GM19395 (cell line): ENCODE data around the gene STK39.

ENCODE experiments used
- ATAC-seq: cut with Tn5 transposase; IDR thresholded peaks from one replicate; pipeline ENCODE4 v1.9.1; 2021; ENCODE audit warnings: mild to moderate bottlenecking, moderate library complexity; ENCODE audit not compliant: unreplicated experiment

Gene STK39

DNA sequence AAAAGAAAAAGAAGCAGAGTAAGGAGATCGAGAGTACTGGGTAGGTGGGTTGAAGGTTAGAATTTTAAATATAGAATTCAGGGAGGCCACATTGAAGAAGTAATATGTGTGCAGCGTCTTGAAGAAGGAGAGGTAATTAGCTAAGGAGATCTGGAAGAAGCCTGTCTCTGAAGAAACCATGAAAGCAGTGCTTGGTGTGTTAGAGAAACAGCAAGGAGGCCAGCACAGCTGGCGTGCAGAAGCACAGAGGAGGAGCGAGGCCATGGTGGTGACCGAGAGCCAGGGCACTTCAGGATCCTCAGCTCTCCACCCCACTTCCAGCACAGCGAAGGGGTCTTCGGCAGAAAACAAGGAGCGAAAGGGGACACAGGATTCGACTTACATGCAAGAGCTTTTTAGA is 305.8 kb downstream of the STK39 start:
- ATAC-seq, result no peak

DNA sequence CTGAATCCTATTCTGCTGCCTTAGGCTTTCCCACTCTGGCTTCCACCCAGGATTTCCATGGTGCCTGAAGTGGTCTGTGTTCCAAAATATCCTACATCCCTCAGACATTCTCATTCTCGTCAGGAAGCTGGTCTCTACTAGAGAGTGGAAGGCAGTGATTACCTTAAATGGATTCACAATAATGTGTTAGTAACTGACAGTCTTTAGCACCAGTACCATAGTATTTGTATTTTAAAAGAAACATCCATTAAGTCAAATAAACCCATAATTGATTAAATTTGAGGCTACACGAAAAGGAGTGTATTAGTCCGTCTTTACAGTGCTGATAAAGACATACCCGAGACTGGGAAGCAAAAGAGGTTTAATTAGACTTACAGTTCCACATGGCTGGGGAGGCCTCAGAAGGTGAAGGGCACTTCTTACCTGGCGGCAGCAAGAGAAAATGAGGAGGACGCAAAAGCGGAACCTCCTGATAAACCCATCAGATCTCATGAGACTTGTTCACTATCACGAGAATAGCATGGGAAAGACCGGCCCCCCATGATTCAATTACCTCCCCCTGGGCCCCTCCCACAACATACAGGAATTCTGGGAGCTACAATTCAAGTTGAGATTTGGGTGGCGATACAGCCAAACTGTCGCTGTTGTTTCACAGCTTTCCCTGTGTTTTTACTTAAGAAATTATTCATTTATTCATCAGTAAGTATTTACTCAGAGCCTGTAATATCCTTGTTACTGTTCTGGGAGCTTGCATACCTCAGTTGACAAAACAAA is 306.5 kb downstream of the STK39 start:
- no peak for ATAC-seq

GRCh38 chr2:167940346-167940725 is 307.1 kb downstream of the STK39 start:
- ATAC-seq, result no peak

DNA sequence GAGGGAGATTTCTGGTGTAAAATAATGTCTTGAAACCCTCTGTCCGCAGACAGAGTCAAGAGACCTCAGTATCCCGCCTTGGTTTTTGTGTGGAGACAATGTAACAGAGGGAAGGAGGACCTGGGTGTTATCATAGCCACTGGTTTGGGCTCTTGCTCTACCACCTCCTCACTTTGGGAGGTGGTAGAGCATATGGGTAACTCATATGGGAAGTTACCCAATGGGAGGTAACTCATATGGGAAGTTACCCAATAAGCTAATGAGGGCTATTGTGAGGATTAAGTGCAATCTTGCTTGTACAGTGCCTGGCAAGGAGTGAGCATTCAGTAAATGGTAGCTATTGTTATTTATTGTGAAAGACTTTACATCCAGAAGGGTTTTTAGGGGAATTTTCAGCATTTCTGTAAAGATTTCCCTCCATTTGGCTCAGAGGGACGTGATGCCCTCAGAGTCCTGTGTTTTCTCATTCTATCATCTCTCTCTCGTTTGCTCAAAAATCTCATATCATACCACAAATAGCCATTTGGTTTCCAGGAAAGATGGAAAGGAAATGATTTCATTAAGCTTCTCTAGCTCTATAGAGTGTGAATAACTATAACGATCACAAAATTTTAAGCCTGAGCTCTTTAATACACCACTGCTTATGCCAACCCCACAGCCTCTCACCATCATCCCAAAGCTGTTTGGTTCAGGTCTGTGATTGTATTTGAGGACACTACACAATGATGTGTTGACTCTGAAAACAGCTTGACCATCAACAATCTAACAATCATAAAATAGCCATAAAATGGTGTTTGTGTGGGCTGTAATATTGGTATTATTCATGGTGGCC is 307.7 kb downstream of the STK39 start:
- no peak for ATAC-seq

DNA sequence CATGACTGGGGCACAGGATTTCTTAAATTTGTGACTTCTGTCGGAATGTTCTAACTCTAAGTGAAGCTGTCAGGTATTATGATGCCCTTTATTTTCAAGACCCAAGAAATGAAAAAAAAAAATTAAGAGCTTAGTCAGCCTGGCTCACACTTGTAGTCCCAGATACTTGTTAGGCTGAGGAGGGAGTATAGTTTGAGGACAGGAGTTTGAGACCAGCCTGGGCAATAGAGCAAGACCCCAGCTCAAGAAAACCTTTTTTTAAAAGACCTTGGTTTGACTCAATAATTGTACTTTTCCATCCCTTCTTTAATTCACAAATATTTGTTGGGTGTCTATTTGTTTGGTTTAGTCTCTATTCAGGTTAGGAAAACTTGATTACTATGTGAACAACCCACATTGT is 310.0 kb downstream of the STK39 start:
- no peak for ATAC-seq

- no peak for ATAC-seq
These were observed 311.6 kb downstream of the STK39 start for GRCh38 chr2:167935803-167936110.

GRCh38 chr2:167933097-167933814 is 314.1 kb downstream of the STK39 start:
- ATAC-seq, result no peak

GRCh38 chr2:167932123-167932693 is 315.2 kb downstream of the STK39 start:
- ATAC-seq, result no peak

DNA sequence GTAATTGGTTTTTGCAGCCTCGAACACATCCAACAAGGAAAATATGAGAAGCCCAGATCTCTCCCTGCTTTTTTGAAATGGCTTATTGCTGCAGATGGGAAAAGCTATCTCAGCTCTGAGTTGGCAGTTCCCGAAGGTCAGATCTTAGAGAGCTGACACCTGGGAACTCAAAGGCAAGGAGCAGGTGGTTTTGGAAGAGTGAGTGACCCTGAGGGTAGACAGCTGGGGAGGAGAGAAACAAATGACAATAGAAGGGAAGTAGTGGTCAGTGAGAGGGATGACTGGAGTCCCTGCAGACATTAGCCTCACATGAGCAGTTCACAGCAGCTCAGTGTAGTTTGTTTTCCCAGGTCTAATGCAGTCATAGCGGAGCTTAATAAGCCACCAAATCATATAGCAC is 317.9 kb downstream of the STK39 start:
- ATAC-seq, result no peak

DNA sequence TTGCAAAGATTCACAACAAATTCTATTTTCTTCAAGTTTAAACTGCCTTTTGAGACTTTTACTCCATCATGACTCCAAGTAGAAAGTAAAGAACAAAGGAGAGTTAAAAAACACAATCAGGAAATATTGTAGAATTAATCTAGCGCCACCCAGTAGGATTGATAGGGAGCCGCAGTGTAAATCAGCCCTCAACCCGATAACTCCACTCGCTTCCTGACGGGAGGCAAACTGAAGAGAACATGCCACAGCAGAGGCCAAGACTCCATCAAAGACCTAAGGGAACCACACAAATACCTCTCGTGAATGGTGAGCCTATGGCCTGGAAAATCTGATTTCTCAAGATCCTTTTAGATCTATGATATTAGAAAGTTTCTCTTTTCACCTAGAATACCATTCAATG is 319.0 kb downstream of the STK39 start:
- no peak for ATAC-seq

DNA sequence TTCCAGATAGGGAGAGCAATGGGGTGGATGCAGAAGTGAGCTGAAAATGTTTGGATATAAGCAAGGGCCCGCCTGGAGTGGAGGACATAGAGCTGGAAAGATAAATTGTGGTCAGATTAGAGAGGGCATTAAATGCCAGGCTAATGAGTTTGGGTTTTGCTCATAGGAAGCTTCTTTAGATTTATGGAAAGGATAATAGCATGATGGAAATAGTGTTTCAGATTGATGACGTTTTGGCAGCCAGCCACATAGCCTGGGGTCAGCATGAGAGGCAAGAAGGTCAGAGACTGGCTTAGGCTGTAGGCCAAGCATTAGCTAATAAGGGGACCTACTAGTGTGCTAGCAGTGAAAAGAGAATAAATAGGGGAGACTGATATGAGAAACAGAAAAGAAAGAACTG is 321.6 kb downstream of the STK39 start:
- no peak for ATAC-seq

DNA sequence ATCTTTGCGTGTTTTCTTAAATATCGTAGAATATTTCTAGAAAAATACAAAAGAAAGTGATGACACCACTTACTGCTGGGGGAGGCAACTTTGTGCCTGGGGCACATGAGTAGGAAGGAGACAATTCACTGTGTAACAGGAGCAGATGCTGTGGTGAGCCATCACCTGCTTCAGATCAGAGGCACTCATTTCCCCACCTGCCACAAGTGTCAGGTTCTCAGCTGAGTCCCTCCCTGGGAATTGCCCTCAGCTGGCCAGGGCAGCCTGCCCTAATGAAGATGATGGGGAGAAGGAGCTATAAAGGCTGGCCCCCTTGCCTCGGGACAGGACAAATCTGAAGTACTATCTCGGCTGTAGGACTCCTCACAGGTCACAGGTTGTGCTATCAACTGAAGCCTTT is 322.8 kb downstream of the STK39 start:
- no peak for ATAC-seq

DNA sequence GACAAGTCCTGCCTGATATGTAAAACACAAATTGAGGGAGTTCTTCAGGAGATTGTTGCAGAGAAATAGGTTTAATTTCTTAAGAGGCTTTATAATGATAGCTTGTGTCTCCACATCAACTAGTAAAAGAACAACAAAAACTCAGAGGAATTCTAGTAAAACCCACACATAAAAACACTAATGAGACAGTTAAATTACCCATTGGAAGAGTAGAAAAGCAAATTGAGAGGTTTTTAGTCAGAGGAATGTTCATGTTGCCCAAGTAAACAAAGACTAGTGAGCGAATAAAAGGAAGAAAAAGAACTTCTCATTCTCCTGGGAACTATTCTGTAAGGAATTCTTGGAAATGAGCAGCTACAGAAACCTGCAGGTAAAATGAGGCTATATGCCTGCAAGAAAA is 330.6 kb downstream of the STK39 start:
- no peak for ATAC-seq

GRCh38 chr2:167914969-167915368 is 332.4 kb downstream of the STK39 start:
- no peak for ATAC-seq

DNA sequence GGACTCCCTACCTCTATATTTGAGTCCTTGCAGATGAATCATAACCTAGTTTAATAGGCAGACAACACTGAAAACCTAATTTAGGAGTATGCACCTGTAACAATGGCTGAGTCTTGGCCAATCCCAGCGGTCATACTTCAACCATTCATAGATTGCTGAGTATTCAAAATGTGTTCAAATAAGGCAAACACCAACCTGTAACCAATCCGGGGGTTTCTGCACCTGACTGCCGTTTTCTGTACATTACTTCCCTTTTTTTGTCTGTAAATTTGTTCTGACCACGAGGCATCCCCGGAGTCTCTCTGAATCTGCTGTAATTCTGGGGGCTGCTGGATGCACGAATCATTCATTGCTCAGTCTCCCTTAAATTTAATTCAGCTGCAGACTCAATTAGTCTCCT is 338.6 kb downstream of the STK39 start:
- no peak for ATAC-seq

DNA sequence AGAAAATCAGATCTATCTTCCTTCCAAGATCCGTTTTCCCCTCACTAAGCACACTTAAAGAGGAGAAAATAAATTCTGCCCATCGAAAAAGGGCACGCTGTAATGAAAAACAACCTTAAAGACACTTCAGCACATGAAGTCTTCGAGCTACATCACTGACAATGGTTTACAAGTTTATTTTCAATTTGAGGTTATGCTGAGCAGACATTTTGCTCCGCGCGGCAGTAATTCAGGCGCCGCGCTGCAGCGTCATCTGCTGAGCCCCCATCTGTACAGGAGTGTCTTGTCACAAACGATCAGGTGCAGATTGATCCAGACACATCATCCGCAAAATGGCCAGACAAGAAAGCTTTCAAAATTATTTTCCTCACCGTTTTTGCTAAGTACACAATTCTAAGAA is 341.7 kb downstream of the STK39 start:
- no peak for ATAC-seq
